Epithelial cell of esophagus (primary cell): Measurements from ENCODE around the gene BAG5.

Experiments
- DNase-seq: peaks from one replicate; pipeline ENCODE4 v3.0.0; 2010; ENCODE audit warnings: low read depth
- H3K4me3 ChIP-seq: 2 replicates; pipeline ENCODE4 v1.5.1; 2011; ENCODE audit warnings: mild to moderate bottlenecking, low read length, control low read depth
- TF ChIP-seq, protein P1 (sequence below): IDR thresholded peaks from 2 replicates; pipeline ENCODE4 v1.5.1; 2011; ENCODE audit warnings: low read depth, mild to moderate bottlenecking, low read length, control low read depth, inconsistent platforms; ENCODE audit not compliant: insufficient read depth; ENCODE audit errors: missing control alignments

The BAG5 gene

DNA sequence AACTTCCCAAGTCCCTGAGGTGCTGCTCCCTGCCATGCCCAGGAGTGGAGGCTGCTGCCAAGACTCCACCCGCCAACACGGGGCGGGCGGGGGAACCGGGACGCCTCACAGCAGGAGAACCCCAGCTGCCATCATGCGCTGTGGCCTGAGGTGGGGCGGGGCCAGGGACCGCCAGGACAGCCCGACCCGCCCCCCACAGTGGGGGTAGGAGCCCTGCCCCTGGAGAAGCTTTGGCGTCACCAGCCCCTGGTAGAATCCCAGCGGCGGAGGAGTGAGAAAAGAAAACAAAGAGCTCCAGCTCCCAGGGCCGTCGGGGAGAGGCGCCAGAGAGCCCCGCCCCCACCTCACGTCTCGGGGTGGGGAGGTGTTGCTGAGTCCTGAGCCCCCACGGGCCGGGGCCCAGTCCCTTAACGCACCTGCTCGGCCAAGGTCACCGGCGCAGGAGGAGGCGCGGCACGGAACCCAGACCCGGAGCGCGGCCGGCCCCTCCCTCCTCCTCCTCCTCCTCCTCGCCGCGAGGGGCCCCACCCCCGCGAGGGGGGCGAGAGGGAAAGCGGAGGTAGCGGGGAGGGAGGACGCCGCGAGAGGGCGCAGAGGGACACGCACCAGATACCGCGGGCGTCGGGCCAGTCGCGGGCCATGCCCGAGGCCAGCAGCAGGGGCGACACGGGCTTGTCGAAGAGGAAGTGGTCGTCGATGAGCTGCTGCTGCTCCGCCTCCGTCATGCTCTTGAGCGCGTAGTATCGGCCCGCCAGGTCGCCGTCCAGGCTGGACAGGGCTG is 41.6 kb downstream of the BAG5 start:
- peak; percentile 43 for DNase-seq
- peak overlapping the region; percentile 60 for H3K4me3 ChIP-seq
- TF ChIP-seq, protein P1, sequence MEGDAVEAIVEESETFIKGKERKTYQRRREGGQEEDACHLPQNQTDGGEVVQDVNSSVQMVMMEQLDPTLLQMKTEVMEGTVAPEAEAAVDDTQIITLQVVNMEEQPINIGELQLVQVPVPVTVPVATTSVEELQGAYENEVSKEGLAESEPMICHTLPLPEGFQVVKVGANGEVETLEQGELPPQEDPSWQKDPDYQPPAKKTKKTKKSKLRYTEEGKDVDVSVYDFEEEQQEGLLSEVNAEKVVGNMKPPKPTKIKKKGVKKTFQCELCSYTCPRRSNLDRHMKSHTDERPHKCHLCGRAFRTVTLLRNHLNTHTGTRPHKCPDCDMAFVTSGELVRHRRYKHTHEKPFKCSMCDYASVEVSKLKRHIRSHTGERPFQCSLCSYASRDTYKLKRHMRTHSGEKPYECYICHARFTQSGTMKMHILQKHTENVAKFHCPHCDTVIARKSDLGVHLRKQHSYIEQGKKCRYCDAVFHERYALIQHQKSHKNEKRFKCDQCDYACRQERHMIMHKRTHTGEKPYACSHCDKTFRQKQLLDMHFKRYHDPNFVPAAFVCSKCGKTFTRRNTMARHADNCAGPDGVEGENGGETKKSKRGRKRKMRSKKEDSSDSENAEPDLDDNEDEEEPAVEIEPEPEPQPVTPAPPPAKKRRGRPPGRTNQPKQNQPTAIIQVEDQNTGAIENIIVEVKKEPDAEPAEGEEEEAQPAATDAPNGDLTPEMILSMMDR = peak; percentile 35

GRCh38 chr14:103520269-103520656 is 42.2 kb downstream of the BAG5 start:
- no peak overlapping the region for H3K4me3 ChIP-seq
- no peak for DNase-seq
- TF ChIP-seq, protein P1 = no peak

DNA sequence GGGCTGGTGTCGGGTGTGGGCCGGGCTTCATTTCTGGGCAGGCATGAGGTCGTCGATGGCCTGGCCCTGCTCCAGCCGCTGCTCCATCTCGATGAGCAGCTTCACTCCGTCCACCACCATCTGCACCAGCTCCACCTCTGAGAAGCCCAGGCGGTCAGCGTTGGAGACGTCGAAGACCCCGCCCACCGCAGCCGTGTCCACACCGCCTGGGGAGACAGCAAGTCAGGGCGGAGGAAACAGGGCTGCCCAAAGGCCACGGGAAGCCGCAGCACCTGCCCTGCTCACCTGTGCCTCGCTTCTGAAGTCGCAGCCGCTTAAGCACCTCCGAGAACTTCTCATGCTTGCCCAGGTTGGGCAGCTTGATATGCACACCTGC is 42.6 kb downstream of the BAG5 start:
- TF ChIP-seq, protein P1 = no peak
- no peak for DNase-seq
- H3K4me3 ChIP-seq = no peak overlapping the region

DNA sequence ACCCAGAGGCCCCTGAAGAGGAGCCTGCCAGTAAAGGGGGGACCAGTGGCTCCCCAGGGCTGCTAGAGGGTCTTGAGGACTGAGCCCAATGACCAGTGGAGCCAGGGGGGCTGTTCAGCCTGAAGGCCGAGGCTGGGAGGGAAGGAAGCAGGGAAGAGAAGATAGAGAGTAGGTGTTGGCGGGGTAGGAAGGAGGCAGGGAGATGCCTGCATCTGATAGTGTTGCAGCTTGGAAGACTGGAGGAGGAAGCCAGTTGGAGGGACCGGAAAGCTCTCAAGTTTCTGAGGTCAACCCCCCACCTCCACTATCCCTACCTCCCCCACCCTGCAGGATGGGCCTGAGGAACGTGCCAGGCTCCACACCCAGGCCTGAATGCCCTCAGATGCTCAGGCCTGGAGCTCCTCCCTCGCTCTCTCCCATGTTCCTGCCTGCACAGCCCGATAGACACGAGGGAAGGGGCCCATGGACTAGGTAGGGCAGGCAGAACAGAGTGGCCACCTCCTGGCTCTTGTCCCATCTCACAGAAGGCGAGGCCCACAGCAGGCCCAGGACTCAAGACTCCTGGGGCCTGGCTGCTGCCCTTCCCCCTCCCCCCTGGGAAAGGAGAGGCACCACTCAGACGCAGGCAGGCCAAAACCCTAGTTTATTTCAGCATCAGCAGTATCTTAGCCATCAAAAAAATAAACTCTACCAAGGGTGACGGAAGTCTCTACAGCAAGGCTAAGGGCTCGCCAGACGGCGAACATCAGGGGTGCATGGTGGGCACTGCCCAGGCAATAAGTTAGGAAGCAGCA is 43.2 kb downstream of the BAG5 start:
- TF ChIP-seq, protein P1 = no peak
- H3K4me3 ChIP-seq = no peak overlapping the region
- DNase-seq = no peak

DNA sequence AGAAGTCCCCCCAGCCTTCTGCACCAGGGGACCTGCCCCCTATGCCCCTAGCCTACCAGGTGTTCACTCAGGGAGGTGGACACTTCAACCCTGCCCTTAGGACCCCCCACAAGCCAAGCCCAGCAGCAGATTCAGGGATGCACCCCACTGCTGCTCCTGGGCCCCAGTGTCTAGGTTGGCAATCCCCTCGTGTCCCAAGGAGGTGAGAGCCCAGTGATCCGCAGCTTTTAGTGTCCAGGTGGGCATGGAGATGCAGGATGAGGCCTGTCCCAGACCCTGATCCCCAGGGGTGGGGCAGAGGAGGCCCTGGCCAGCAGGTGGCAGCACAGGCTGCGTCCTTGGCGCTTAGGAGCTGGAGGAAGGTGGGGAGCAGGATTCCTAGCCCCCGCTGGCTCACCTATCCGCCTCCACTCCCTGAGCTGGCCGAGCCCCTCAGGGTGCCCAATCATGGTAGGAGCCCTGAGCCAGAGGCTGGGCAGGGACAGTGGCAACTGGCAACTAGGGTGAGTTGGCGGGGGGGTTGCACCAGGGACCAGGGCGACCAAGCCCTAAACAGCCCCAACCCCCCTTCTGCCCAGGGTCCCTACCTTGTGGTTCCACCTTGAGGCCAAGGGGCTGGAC is 43.9 kb downstream of the BAG5 start:
- peak; percentile 60 for DNase-seq
- TF ChIP-seq, protein P1 = peak; percentile 91
- H3K4me3 ChIP-seq = no peak overlapping the region

- DNase-seq = no peak
- no peak overlapping the region for H3K4me3 ChIP-seq
- TF ChIP-seq, protein P1 = no peak
Observed at GRCh38 chr14:103517721-103518421, 44.6 kb downstream of the BAG5 start.
